Right atrium auricular region (tissue), 2 donors: ENCODE data around the gene USF2. TPM values are rescaled to one million over a fixed set of nuclear protein-coding genes. Genes with fewer than 3 reads are reported as not detected.

Source experiments
- DNase-seq: peaks from one replicate; pipeline ENCODE4 v3.0.0-alpha.2; 2019; ENCODE audit warnings: low spot score
- H3K27ac ChIP-seq, 2 donors: fragments of 200-600 bp; sonication (generic); 1 replicate in 1 of 2; 2 replicates in 1 of 2; pipeline ENCODE4 v1.5.1; 2016 to 2019
- H3K27me3 ChIP-seq, 2 donors: fragments of 200-600 bp; sonication (generic); one replicate each; pipeline versions ENCODE4 v1.5.1 to v1.6.0; 2017 to 2019
- H3K36me3 ChIP-seq: fragments of 200-600 bp; sonication (generic); one replicate; pipeline ENCODE4 v1.5.1; 2016
- H3K4me1 ChIP-seq, 2 donors: fragments of 200-600 bp; sonication (generic); one replicate each; pipeline versions ENCODE4 v1.5.1 to v1.6.0; 2017 to 2019
- H3K4me3 ChIP-seq, 2 donors: fragments of 200-600 bp; sonication (generic); 1 replicate in 1 of 2; 2 replicates in 1 of 2; pipeline ENCODE4 v1.5.1; 2017 to 2019; ENCODE audit warnings: mild to moderate bottlenecking in 1 of 2, moderate library complexity in 1 of 2
- H3K9me3 ChIP-seq, 2 donors: fragments of 200-600 bp; sonication (generic); one replicate each; pipeline ENCODE4 v1.5.1; 2019
- total RNA-seq, 2 donors: library from RNA; depleted of rRNA; stranded (reverse); fragments of >200 nt; gene quantifications; one replicate each; pipeline ENCODE4 v1.1.0, GENCODE V29; 2016
- TF ChIP-seq, protein P1 (sequence below), 2 donors: fragments of 200-600 bp; sonication (generic); IDR thresholded peaks; one replicate each; pipeline ENCODE4 v1.5.1; 2019; ENCODE audit warnings: antibody characterized with exemption in 2 of 2

Gene USF2
- total RNA-seq, 2 donors from 2014 or later = 130 to 180 TPM

DNA sequence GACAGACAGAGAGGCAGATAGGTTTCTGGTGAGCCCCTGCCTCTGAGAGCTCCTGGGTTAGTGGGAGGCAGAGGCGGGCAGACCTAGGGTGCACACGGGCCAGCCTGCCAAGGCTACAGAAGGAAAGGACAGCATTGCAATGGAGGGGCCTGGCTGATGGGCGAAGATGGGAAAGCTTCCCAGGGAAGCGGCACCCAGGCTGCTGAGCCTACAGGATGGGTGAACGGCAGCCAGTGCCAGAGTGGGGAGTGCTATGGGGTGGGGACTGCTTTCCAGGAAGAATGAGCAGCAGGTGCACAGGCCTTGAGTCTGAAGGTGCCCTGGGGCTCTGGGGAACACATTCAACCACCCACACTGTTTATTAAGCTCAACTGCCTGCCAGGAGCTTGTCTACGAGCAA lies 22.5 kb downstream of the USF2 start:
- H3K27ac ChIP-seq = no peak overlapping the region
- no peaks in the 10 kb centered on the region for H3K36me3 ChIP-seq
- H3K4me3 ChIP-seq = no peak overlapping the region
- no peaks in the 10 kb centered on the region for H3K4me1 ChIP-seq
- DNase-seq = no peak
- TF ChIP-seq, protein P1, sequence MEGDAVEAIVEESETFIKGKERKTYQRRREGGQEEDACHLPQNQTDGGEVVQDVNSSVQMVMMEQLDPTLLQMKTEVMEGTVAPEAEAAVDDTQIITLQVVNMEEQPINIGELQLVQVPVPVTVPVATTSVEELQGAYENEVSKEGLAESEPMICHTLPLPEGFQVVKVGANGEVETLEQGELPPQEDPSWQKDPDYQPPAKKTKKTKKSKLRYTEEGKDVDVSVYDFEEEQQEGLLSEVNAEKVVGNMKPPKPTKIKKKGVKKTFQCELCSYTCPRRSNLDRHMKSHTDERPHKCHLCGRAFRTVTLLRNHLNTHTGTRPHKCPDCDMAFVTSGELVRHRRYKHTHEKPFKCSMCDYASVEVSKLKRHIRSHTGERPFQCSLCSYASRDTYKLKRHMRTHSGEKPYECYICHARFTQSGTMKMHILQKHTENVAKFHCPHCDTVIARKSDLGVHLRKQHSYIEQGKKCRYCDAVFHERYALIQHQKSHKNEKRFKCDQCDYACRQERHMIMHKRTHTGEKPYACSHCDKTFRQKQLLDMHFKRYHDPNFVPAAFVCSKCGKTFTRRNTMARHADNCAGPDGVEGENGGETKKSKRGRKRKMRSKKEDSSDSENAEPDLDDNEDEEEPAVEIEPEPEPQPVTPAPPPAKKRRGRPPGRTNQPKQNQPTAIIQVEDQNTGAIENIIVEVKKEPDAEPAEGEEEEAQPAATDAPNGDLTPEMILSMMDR (IDR thresholded peaks at IDR 0.05) = no peak
- H3K9me3 ChIP-seq = no peaks in the 10 kb centered on the region
- no peaks in the 10 kb centered on the region for H3K27me3 ChIP-seq

DNA sequence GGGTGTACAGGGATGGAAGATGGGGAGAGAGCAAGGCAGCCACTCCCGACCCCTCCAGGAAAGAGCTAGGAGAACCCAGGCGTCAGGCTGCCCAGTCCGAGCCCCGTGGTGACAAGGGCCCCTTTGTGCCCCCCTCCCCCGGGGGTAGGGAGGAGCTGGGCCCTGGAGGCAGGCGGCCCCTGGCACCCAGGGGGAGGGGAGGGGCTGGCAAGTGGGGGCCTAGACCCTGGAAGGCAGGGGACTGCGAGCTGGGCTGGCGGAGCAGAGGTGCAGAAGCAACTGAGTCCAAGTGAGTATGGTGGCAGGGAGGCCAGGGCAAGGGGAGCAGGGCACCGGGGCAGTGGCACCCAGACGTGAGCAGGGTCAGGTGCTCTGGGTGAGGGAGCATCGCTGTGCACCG lies 23.2 kb downstream of the USF2 start, which contains the start of gene MAG:
Gene MAG, plus strand, starts transcription at position 246 of the 400 bp plus-strand sequence. CDS start 3,248 bp downstream, outside the sequence.
- Histone ChIP-seq H3K9me3 (no peaks in the 10 kb centered on the region), H3K27me3 (no peaks in the 10 kb centered on the region), H3K27ac (no peak within 1 kb of the TSS), H3K4me3 (no peak within 1 kb of the TSS), H3K36me3 (no peaks in the 10 kb centered on the region), H3K4me1 (no peaks in the 10 kb centered on the region)
- TF ChIP-seq, protein P1 (IDR thresholded peaks at IDR 0.05) = no peak
- no peak for DNase-seq

DNA sequence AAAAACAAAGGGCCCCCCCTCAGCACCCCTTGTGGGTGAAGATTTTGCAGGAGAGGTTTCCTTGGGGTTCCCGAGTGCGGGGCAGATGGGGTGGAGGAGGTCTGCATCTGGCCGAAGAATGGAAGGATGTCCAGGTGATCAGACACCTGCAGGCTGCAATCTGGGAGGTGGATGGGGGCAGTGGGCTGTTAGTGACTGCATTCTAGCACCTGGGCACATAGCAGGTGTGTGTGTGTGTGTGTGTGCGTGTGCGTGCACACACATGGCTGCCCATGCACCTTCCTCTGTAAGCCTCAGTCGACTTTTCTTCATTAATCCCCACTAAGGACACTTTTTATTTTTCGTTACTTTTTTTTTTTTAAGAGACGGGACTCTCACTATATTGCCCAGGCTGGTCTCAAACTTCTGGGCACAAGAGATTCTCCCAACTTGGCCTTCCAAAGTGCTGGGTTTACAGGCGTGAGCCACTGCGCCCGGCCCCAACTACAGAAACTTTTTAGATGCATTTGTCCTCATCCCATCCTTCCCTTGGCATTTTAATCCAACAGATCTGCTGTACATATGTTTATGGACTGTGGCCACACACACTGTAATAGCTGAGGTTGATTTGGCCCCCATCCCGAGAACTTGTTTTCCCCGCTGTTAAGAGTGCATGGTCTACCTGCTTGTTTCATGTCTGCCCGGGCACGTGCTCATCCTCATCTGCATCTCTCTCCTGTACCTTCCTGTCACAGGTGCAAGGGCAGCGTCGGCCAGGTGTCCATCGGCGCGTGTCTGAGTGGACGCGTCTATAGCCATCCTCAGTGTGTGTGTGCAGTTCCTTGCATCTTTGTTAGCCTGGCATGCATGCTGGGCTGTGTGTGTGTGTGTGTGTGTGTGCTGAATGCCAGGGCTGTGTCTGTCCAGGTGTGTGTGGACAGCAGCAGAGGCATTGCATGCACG lies 23.9 kb downstream of the USF2 start:
- Histone ChIP-seq H3K4me3 (no peak overlapping the region), H3K9me3 (no peaks in the 10 kb centered on the region), H3K27ac (no peak overlapping the region), H3K4me1 (no peaks in the 10 kb centered on the region), H3K36me3 (no peaks in the 10 kb centered on the region), H3K27me3 (no peaks in the 10 kb centered on the region)
- TF ChIP-seq, protein P1 (IDR thresholded peaks at IDR 0.05) = no peak
- no peak for DNase-seq

DNA sequence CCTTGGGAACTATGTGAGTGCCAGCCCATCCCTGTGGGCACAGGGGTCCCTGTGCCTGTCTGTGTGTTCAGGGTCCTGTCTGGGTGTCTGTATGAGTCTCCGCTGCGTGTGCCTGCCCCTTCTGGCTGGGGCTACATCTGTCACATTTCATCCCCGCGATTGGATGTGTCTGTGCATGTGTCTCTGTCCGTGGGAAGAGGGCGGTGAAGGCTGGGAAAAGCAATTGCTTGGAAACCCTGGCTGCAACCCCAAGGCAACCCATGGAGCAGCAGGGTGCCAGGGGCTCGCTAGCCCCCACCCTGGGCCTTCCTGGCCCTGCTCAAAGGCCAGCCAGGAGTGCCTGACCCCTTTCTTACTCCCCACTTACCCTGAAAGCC lies 24.6 kb downstream of the USF2 start:
- TF ChIP-seq, protein P1 (IDR thresholded peaks at IDR 0.05) = no peak
- H3K27me3 ChIP-seq = no peaks in the 10 kb centered on the region
- no peaks in the 10 kb centered on the region for H3K4me1 ChIP-seq
- no peak for DNase-seq
- no peaks in the 10 kb centered on the region for H3K9me3 ChIP-seq
- H3K27ac ChIP-seq = no peak overlapping the region
- H3K36me3 ChIP-seq = no peaks in the 10 kb centered on the region
- H3K4me3 ChIP-seq = no peak overlapping the region

DNA sequence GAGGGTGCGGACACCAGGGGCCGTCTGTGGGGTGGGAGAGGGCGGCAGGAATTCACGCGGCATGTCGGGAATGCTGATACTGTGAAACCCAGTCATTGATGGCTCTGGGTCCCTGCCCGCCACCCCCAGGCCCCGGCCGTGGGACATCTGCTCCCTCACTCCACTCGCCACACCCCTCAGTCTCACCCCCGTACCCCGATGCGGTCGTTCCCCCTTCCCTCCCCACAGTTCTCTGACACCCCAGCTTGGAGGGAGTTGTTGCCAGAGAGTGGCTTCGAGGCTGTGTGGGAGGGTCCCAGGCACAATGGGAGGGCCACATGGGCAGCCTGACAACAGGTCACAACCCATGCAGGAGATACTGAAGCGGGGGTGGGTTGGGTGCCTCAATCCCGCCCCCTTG lies 25.0 kb downstream of the USF2 start:
- no peaks in the 10 kb centered on the region for H3K27me3 ChIP-seq
- no peak for DNase-seq

More for the DNA sequence above, 25.0 kb downstream of the USF2 start:
- TF ChIP-seq, protein P1 (IDR thresholded peaks at IDR 0.05) = no peak
- Histone ChIP-seq H3K36me3 (no peaks in the 10 kb centered on the region), H3K4me3 (no peak overlapping the region), H3K27ac (no peak overlapping the region), H3K4me1 (no peaks in the 10 kb centered on the region), H3K9me3 (no peaks in the 10 kb centered on the region)
